GM20000 (cell line): Measurements from ENCODE around the gene HK1.
A peak's percentile ranks its signal among the peaks of the same experiment; 100 is the strongest.

Experiments
- DNase-seq: peaks from one replicate; pipeline ENCODE4 v3.0.0; 2012; ENCODE audit warnings: low spot score
- CTCF ChIP-seq: IDR thresholded peaks from 2 replicates; pipeline ENCODE4 v1.5.1; 2012; ENCODE audit warnings: mild to moderate bottlenecking, control low read depth; ENCODE audit errors: extremely low read depth, missing control alignments

Gene HK1

GRCh38 chr10:69391158-69391557 is 112.9 kb downstream of the HK1 start:
- TF ChIP-seq CTCF: no peak
- DNase-seq: no peak

GRCh38 chr10:69392481-69393000 is 114.2 kb downstream of the HK1 start:
- DNase-seq: peak; percentile 88
- peak; percentile 94 for TF ChIP-seq CTCF

- no peak for DNase-seq
- no peak for TF ChIP-seq CTCF
Observed at GRCh38 chr10:69394020-69394419, 115.7 kb downstream of the HK1 start.

- DNase-seq: no peak
- no peak for TF ChIP-seq CTCF
Observed at GRCh38 chr10:69397972-69398371, 119.7 kb downstream of the HK1 start.

GRCh38 chr10:69398466-69398865 is 120.2 kb downstream of the HK1 start:
- TF ChIP-seq CTCF: no peak
- DNase-seq: no peak

GRCh38 chr10:69400936-69401335 is 122.6 kb downstream of the HK1 start:
- TF ChIP-seq CTCF: no peak
- DNase-seq: no peak

GRCh38 chr10:69401416-69401815 is 123.1 kb downstream of the HK1 start:
- DNase-seq: no peak
- no peak for TF ChIP-seq CTCF
